PFSK-1 (cell line): ENCODE data around the gene PIEZO2.

Source experiments
- FOXP2 ChIP-seq: optimal IDR thresholded peaks from 2 replicates; pipeline ENCODE3; 2011; ENCODE audit warnings: borderline replicate concordance, control low read depth, inconsistent platforms; ENCODE audit not compliant: insufficient read depth; ENCODE audit errors: extremely low read length, extremely low read depth
- POLR2AphosphoS5 ChIP-seq: IDR thresholded peaks from 2 replicates; pipeline ENCODE4 v1.6.1; 2012; ENCODE audit warnings: low read depth, mild to moderate bottlenecking, control low read depth, low read length, moderate library complexity
- REST ChIP-seq, 2 experiments: IDR thresholded peaks; 2 replicates each; pipeline versions ENCODE4 v1.6.1 to v1.8.0; 2011 to 2012; ENCODE audit warnings: low read depth in 2 of 2, low read length in 2 of 2, control low read depth in 1 of 2, inconsistent platforms in 1 of 2, mild to moderate bottlenecking in 1 of 2, moderate library complexity in 1 of 2; ENCODE audit not compliant: insufficient read depth in 1 of 2
- SIN3A ChIP-seq: IDR thresholded peaks from 2 replicates; pipeline ENCODE4 v1.6.1; 2012; ENCODE audit warnings: mild to moderate bottlenecking, low read length, moderate library complexity, borderline replicate concordance; ENCODE audit not compliant: insufficient read depth
- TAF1 ChIP-seq: IDR thresholded peaks from 2 replicates; pipeline ENCODE4 v1.6.1; 2012; ENCODE audit warnings: low read length, control low read depth, borderline replicate concordance; ENCODE audit not compliant: insufficient read depth

Gene PIEZO2

GRCh38 chr18:10950876-10951630 lies 198.3 kb downstream of the PIEZO2 start:
- TF ChIP-seq FOXP2: no peak
- TF ChIP-seq POLR2AphosphoS5: no peak
- no peak for TF ChIP-seq REST (IDR thresholded peaks at IDR 0.05; ENCODE audit: insufficient read depth in 1 of 2, low read depth in 2 of 2, low read length in 2 of 2)
- no peak for TF ChIP-seq TAF1
- TF ChIP-seq SIN3A: no peak

GRCh38 chr18:10950080-10950875 lies 199.1 kb downstream of the PIEZO2 start:
- TF ChIP-seq REST (IDR thresholded peaks at IDR 0.05; ENCODE audit: insufficient read depth in 1 of 2, low read depth in 2 of 2, low read length in 2 of 2) (no peak), POLR2AphosphoS5 (no peak), TAF1 (no peak), SIN3A (no peak), FOXP2 (no peak)

- TF ChIP-seq POLR2AphosphoS5 (no peak), FOXP2 (no peak), SIN3A (no peak), TAF1 (no peak), REST (IDR thresholded peaks at IDR 0.05; ENCODE audit: insufficient read depth in 1 of 2, low read depth in 2 of 2, low read length in 2 of 2) (no peak)
These were observed 199.7 kb downstream of the PIEZO2 start for GRCh38 chr18:10949655-10950054.

- TF ChIP-seq REST (IDR thresholded peaks at IDR 0.05; ENCODE audit: insufficient read depth in 1 of 2, low read depth in 2 of 2, low read length in 2 of 2): no peak
- no peak for TF ChIP-seq POLR2AphosphoS5
- no peak for TF ChIP-seq SIN3A
- no peak for TF ChIP-seq TAF1
- no peak for TF ChIP-seq FOXP2
These were observed 200.9 kb downstream of the PIEZO2 start for GRCh38 chr18:10948421-10948820.
